ENCODE data around the gene RASA3.

Gene RASA3

DNA sequence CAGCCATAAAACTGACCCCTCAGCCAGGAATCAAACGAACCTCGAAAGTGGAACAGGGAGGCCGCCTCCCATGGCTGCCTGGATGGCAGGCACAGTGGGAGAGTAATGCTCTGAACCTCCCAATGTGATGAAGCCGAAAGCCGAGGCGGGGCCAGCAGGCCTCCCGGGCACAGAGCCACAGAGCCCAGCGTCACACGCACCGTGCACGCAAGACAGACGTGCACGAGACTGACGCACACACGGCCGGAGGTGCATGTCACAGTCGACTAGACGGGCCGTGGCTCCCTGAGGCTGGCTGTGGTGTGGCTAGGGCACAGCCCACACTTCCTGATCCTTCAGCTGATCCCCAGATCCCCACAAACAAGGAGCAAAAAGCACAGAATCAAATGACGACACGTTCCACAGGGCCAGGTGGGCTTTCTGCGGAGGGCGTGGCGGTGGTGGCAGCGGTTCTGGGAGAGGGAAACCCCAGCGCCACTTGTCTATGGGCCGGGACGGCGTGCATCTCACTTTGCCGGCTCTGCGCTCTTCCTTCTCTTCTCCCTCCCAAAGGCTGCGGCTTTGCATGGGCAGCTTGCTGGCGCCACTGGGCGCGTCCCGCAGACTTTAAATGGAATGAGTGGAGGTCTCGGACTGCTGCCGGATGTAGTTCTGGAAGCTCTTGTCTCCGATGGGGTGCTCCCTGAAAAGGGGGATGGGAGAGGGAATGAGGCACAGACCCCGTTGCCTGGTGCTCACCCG lies 153.5 kb downstream of the RASA3 start:
- no peak for ATAC-seq (ENCODE audit: low read depth)
- Histone ChIP-seq H3K9me3 (ENCODE audit: severe bottlenecking) (no peaks in the 10 kb centered on the region), H3K4me1 (ENCODE audit: insufficient read depth, poor library complexity, severe bottlenecking) (peaks cover 11% of the 10 kb centered on the region), H3K27me3 (ENCODE audit: insufficient read depth, poor library complexity, severe bottlenecking) (no peaks in the 10 kb centered on the region), H3K4me3 (ENCODE audit: severe bottlenecking) (no peak overlapping the region), H3K36me3 (ENCODE audit: low read depth) (peaks cover 3% of the 10 kb centered on the region; the same call in 1 of the 2 replicates), H3K27ac (ENCODE audit: poor library complexity, severe bottlenecking) (no peak overlapping the region)
- TF ChIP-seq, protein P1, sequence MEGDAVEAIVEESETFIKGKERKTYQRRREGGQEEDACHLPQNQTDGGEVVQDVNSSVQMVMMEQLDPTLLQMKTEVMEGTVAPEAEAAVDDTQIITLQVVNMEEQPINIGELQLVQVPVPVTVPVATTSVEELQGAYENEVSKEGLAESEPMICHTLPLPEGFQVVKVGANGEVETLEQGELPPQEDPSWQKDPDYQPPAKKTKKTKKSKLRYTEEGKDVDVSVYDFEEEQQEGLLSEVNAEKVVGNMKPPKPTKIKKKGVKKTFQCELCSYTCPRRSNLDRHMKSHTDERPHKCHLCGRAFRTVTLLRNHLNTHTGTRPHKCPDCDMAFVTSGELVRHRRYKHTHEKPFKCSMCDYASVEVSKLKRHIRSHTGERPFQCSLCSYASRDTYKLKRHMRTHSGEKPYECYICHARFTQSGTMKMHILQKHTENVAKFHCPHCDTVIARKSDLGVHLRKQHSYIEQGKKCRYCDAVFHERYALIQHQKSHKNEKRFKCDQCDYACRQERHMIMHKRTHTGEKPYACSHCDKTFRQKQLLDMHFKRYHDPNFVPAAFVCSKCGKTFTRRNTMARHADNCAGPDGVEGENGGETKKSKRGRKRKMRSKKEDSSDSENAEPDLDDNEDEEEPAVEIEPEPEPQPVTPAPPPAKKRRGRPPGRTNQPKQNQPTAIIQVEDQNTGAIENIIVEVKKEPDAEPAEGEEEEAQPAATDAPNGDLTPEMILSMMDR (IDR thresholded peaks at IDR 0.05; ENCODE audit: poor library complexity, severe bottlenecking) = no peak
- peak; percentile 54 for DNase-seq (ENCODE audit: low spot score)

DNA sequence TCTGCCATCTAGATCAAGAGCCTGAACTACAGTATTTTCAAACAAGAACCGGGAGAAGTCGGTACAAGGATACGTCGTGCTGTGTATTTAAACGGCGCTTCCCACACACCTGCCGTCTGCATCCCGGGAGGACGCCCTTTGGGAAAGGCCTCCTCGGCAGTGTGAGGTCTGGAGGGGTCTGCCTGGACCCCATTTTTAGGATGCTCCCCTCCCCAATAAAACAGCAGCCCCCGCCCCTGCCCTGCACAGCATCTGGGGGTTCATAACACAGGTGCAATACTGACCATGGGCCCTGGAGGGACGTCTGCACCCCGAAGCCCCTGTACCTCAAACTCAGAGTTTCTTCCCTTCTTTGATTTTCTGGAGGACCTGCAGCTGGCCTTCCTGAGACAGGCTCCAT lies 154.4 kb downstream of the RASA3 start:
- ATAC-seq (ENCODE audit: low read depth) (no peak), DNase-seq (ENCODE audit: low spot score) (peak; percentile 26)
- Histone ChIP-seq H3K4me3 (ENCODE audit: severe bottlenecking) (no peak overlapping the region), H3K9me3 (ENCODE audit: severe bottlenecking) (no peaks in the 10 kb centered on the region), H3K27me3 (ENCODE audit: insufficient read depth, poor library complexity, severe bottlenecking) (no peaks in the 10 kb centered on the region), H3K27ac (ENCODE audit: poor library complexity, severe bottlenecking) (no peak overlapping the region), H3K36me3 (ENCODE audit: low read depth) (peaks cover 3% of the 10 kb centered on the region; the same call in 1 of the 2 replicates), H3K4me1 (ENCODE audit: insufficient read depth, poor library complexity, severe bottlenecking) (peaks cover 11% of the 10 kb centered on the region)
- TF ChIP-seq, protein P1 (IDR thresholded peaks at IDR 0.05; ENCODE audit: poor library complexity, severe bottlenecking) = no peak

DNA sequence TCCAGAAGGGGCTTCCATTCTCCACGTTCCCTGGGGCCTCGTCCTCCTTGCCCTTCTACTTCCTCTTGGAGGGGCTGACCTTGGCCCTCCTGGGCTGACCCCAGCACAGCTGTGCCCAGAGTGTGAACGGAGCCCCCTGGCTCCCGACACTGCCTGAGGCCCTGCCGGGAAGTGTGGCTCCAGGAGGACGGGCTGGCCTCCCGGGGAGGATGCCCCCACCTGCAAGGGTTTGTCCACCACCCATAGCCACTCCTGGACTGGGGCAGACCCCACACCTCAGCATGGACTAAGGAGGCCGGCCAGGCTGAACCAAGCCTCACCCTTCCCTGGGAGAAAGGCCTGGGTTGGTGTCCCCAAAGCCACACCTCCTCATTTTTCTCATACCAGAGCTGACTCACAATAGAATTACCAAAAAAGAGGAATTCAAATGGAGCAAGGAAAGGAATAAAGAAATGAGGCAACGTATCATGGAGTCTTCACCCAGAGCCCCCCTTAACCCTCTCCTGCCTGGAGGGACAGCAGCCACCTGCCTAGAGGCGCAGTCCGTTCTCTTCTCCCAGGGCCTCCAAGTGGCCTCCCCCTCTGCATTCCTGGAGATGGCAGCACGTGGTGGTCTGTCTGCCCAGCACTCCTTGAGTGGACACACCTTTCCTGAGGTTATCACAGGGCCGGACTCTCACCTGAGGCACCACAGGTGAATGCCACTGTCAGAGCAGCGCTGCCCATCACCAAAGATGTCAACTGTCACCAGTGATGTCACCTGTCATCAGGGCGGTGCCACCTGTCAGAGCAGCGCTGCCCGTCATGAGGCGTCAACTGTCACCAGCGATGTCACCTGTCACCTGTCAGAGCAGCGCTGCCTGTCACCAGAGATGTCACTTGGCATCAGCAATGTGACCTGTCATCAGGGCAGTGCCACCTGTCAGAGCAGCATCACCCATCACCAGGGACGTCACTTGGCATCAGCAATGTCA lies 155.4 kb downstream of the RASA3 start:
- H3K4me3 ChIP-seq (ENCODE audit: severe bottlenecking) = no peak overlapping the region
- H3K27me3 ChIP-seq (ENCODE audit: insufficient read depth, poor library complexity, severe bottlenecking) = no peaks in the 10 kb centered on the region
- ATAC-seq (ENCODE audit: low read depth) = peak; percentile 82
- H3K4me1 ChIP-seq (ENCODE audit: insufficient read depth, poor library complexity, severe bottlenecking) = peaks cover 11% of the 10 kb centered on the region
- peaks cover 3% of the 10 kb centered on the region; the same call in 1 of the 2 replicates for H3K36me3 ChIP-seq (ENCODE audit: low read depth)
- DNase-seq (ENCODE audit: low spot score) = peak; percentile 72
- no peaks in the 10 kb centered on the region for H3K9me3 ChIP-seq (ENCODE audit: severe bottlenecking)
- TF ChIP-seq, protein P1 (IDR thresholded peaks at IDR 0.05; ENCODE audit: poor library complexity, severe bottlenecking) = no peak
- H3K27ac ChIP-seq (ENCODE audit: poor library complexity, severe bottlenecking) = peak overlapping the region; percentile 49

DNA sequence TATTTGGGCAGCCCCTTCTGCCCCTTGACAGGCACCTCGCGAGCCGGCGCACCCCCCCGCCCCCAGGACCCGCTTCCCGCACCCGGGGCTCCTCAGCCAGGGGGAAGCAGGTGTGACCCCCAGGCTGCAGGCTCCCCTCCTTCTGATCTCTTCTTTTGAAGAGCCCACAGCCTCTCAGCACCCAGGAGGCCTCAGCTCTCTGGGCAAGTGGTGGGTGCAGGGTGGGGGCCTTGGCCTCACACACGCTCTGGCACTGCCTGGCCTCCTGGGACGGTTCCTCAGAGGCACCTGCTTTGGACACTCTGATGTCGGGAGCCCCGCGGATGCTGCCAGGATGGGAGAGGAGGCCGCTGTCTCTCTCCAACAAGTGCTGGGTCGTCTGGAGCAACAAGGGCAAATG lies 157.0 kb downstream of the RASA3 start:
- Histone ChIP-seq H3K36me3 (ENCODE audit: low read depth) (peaks cover 3% of the 10 kb centered on the region; the same call in 1 of the 2 replicates), H3K27ac (ENCODE audit: poor library complexity, severe bottlenecking) (no peak overlapping the region), H3K27me3 (ENCODE audit: insufficient read depth, poor library complexity, severe bottlenecking) (no peaks in the 10 kb centered on the region), H3K4me3 (ENCODE audit: severe bottlenecking) (no peak overlapping the region), H3K4me1 (ENCODE audit: insufficient read depth, poor library complexity, severe bottlenecking) (peaks cover 19% of the 10 kb centered on the region), H3K9me3 (ENCODE audit: severe bottlenecking) (no peaks in the 10 kb centered on the region)
- peak; percentile 51 for DNase-seq (ENCODE audit: low spot score)
- TF ChIP-seq, protein P1 (IDR thresholded peaks at IDR 0.05; ENCODE audit: poor library complexity, severe bottlenecking) = no peak
- no peak for ATAC-seq (ENCODE audit: low read depth)

Data from RWPE2 (cell line).